Tibial nerve (tissue), 4 donors: ENCODE data around the gene MSANTD1.

Experiments used
- CTCF ChIP-seq, 5 experiments: fragments of 200-600 bp in 3 of 5; fragments of 450-650 bp in 2 of 5; sonication (generic) in 3 of 5; IDR thresholded peaks; one replicate each; pipeline ENCODE4 v1.5.1; 2016 to 2019; ENCODE audit warnings: antibody characterized with exemption in 5 of 5, mild to moderate bottlenecking in 3 of 5, moderate library complexity in 2 of 5
- EP300 ChIP-seq, 2 donors: sonication (generic); formaldehyde crosslinking; IDR thresholded peaks; one replicate each; pipeline ENCODE4 v1.6.1; 2017; ENCODE audit warnings: antibody characterized with exemption in 2 of 2, mild to moderate bottlenecking in 1 of 2
- POLR2A ChIP-seq, 2 donors: fragments of 450-650 bp; IDR thresholded peaks; one replicate each; pipeline ENCODE4 v1.6.1; 2017; ENCODE audit warnings: antibody characterized with exemption in 2 of 2, mild to moderate bottlenecking in 2 of 2, moderate library complexity in 2 of 2

GRCh38 chr4:3227878-3228675 lies 20.9 kb upstream of the MSANTD1 start:
- no peak for TF ChIP-seq POLR2A (IDR thresholded peaks at IDR 0.05)
- no peak for TF ChIP-seq CTCF (IDR thresholded peaks at IDR 0.05)
- no peak for TF ChIP-seq EP300 (IDR thresholded peaks at IDR 0.05)
